Measurements from ENCODE around the gene CDC16.

Gene CDC16

DNA sequence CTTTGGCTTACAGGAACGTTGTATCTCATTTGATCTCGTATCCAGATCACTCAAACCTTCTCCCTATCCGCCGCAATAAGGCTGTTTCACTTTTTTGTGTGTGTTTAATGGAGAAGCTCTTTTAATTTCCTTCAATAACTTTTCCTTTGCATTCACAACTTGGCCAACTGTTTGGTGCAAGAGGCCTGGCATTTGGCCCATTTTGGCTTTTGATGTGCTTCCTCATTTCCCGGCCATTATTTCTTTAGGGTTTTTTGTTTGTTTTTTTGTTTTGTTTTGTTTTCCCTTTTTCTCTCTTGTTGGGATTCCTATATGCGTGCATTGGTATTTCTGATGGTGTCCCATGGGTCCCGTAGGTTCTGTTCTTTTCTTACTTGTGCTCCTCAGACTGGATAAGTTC is 40.6 kb downstream of the CDC16 start:
- H4K20me1 ChIP-seq (ENCODE audit: insufficient read depth, low read length, poor library complexity, severe bottlenecking), result no peaks in the 10 kb centered on the region
- H3K9me3 ChIP-seq (ENCODE audit: insufficient read depth, low read depth, low read length), result no peaks in the 10 kb centered on the region
- H3F3A ChIP-seq (ENCODE audit: low read depth), result no peaks in the 10 kb centered on the region
- no peak overlapping the region for H2AFZ ChIP-seq (ENCODE audit: low read length)
- H3K79me2 ChIP-seq (ENCODE audit: insufficient read depth, low read length), result no peaks in the 10 kb centered on the region
- peaks cover 13% of the 10 kb centered on the region; the same call in 1 of the 2 replicates for H3K36me3 ChIP-seq (ENCODE audit: insufficient read depth, low read length)
- peaks cover 16% of the 10 kb centered on the region for H3K4me1 ChIP-seq (ENCODE audit: insufficient read depth, low read length, poor library complexity, severe bottlenecking)
- TF ChIP-seq EZH2phosphoT487 (IDR thresholded peaks at IDR 0.05; ENCODE audit: borderline replicate concordance), result no peak
- TF ChIP-seq, protein P1, sequence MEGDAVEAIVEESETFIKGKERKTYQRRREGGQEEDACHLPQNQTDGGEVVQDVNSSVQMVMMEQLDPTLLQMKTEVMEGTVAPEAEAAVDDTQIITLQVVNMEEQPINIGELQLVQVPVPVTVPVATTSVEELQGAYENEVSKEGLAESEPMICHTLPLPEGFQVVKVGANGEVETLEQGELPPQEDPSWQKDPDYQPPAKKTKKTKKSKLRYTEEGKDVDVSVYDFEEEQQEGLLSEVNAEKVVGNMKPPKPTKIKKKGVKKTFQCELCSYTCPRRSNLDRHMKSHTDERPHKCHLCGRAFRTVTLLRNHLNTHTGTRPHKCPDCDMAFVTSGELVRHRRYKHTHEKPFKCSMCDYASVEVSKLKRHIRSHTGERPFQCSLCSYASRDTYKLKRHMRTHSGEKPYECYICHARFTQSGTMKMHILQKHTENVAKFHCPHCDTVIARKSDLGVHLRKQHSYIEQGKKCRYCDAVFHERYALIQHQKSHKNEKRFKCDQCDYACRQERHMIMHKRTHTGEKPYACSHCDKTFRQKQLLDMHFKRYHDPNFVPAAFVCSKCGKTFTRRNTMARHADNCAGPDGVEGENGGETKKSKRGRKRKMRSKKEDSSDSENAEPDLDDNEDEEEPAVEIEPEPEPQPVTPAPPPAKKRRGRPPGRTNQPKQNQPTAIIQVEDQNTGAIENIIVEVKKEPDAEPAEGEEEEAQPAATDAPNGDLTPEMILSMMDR (conservative IDR thresholded peaks at IDR 0.05; ENCODE audit: low read length), result no peak
- H3K27me3 ChIP-seq (ENCODE audit: insufficient read depth, low read length, poor library complexity, severe bottlenecking), result no peaks in the 10 kb centered on the region
- no peak overlapping the region for H3K4me3 ChIP-seq (ENCODE audit: low read length, poor library complexity, severe bottlenecking)
- H3K4me2 ChIP-seq (ENCODE audit: low read depth, low read length, poor library complexity, severe bottlenecking), result no peak overlapping the region
- no peak overlapping the region for H3K9ac ChIP-seq (ENCODE audit: low read depth, low read length, poor library complexity, severe bottlenecking)
- no peaks in the 10 kb centered on the region for H3K9me2 ChIP-seq (replicated peaks; ENCODE audit: low read depth, low read length)

DNA sequence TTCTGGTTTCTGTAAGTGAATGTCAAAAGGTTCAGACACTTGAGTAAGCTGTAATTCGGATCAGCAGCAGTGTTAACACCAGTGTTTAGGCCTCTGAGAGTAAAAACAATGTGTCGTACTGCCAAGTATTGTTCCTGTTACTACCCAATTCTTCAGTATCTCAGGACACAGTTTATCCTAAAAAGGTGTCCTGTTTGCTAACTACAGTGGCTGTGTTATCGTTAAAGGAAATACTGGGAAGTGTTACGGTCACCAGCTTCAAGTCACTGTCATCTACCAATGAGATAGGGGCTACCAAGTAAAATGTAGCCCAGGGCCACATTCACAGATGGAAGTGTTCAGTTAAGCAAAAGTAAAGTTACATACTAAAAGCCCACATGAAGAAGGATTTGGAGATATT is 44.4 kb downstream of the CDC16 start:
- Histone ChIP-seq H3K79me2 (ENCODE audit: insufficient read depth, low read length) (peaks cover 20% of the 10 kb centered on the region), H3K4me2 (ENCODE audit: low read depth, low read length, poor library complexity, severe bottlenecking) (peak overlapping the region; percentile 68), H3K4me3 (ENCODE audit: low read length, poor library complexity, severe bottlenecking) (no peak overlapping the region), H3K36me3 (ENCODE audit: insufficient read depth, low read length) (no peaks in the 10 kb centered on the region), H2AFZ (ENCODE audit: low read length) (no peak overlapping the region), H3F3A (ENCODE audit: low read depth) (no peaks in the 10 kb centered on the region), H3K9ac (ENCODE audit: low read depth, low read length, poor library complexity, severe bottlenecking) (peak overlapping the region; percentile 89), H3K27me3 (ENCODE audit: insufficient read depth, low read length, poor library complexity, severe bottlenecking) (no peaks in the 10 kb centered on the region), H4K20me1 (ENCODE audit: insufficient read depth, low read length, poor library complexity, severe bottlenecking) (peaks cover 8% of the 10 kb centered on the region), H3K9me3 (ENCODE audit: insufficient read depth, low read depth, low read length) (no peaks in the 10 kb centered on the region), H3K4me1 (ENCODE audit: insufficient read depth, low read length, poor library complexity, severe bottlenecking) (peaks cover 29% of the 10 kb centered on the region), H3K9me2 (replicated peaks; ENCODE audit: low read depth, low read length) (no peaks in the 10 kb centered on the region)
- TF ChIP-seq, protein P1 (conservative IDR thresholded peaks at IDR 0.05; ENCODE audit: low read length), result no peak
- TF ChIP-seq EZH2phosphoT487 (IDR thresholded peaks at IDR 0.05; ENCODE audit: borderline replicate concordance), result no peak

DNA sequence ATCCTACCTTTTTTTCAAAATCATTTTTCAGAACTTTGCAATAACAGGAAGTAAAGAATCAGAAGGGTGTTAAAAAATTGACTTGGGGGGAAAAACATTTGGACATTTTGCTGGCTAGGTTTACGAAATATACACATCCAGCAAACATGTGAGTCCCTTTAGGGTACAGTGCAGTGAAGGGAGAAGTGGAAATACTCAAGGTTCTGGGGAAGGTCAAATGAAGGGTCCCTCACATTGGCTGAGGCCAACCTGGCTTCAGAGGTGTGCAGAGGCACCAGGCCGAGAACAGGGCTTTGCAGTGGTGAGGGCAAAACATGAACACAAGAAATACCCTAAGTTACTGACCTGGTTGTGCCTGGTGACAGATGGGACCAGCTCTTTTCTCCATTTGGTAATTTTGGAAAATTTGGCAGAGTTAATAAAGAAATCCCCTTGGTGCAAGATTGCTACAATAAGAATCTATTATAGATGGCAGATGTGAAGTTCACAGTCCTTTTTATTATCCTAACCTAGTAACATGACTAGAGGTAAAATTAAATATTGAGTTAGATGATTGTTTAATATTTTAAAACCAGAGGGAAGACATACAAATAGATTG is 45.2 kb downstream of the CDC16 start:
- Histone ChIP-seq H3K27me3 (ENCODE audit: insufficient read depth, low read length, poor library complexity, severe bottlenecking) (no peaks in the 10 kb centered on the region), H3K9me2 (replicated peaks; ENCODE audit: low read depth, low read length) (no peaks in the 10 kb centered on the region), H3F3A (ENCODE audit: low read depth) (no peaks in the 10 kb centered on the region), H3K79me2 (ENCODE audit: insufficient read depth, low read length) (peaks cover 27% of the 10 kb centered on the region), H3K9me3 (ENCODE audit: insufficient read depth, low read depth, low read length) (no peaks in the 10 kb centered on the region), H4K20me1 (ENCODE audit: insufficient read depth, low read length, poor library complexity, severe bottlenecking) (peaks cover 13% of the 10 kb centered on the region), H2AFZ (ENCODE audit: low read length) (no peak overlapping the region), H3K4me2 (ENCODE audit: low read depth, low read length, poor library complexity, severe bottlenecking) (peak overlapping the region; percentile 68), H3K4me1 (ENCODE audit: insufficient read depth, low read length, poor library complexity, severe bottlenecking) (peaks cover 32% of the 10 kb centered on the region), H3K9ac (ENCODE audit: low read depth, low read length, poor library complexity, severe bottlenecking) (peak overlapping the region; percentile 89), H3K36me3 (ENCODE audit: insufficient read depth, low read length) (no peaks in the 10 kb centered on the region), H3K4me3 (ENCODE audit: low read length, poor library complexity, severe bottlenecking) (peak overlapping the region; percentile 91)
- no peak for TF ChIP-seq EZH2phosphoT487 (IDR thresholded peaks at IDR 0.05; ENCODE audit: borderline replicate concordance)
- TF ChIP-seq, protein P1 (conservative IDR thresholded peaks at IDR 0.05; ENCODE audit: low read length), result no peak

All from Loucy (cell line).